CMK (cell line): Measurements from ENCODE around the gene CEPT1.

ENCODE experiments used
- DNase-seq: peaks from one replicate; pipeline ENCODE4 v3.0.0-alpha.2; 2010; ENCODE audit warnings: low read depth

CEPT1 gene

GRCh38 chr1:111193712-111194480, 53.9 kb downstream of the CEPT1 start:
- DNase-seq: no peak

DNA sequence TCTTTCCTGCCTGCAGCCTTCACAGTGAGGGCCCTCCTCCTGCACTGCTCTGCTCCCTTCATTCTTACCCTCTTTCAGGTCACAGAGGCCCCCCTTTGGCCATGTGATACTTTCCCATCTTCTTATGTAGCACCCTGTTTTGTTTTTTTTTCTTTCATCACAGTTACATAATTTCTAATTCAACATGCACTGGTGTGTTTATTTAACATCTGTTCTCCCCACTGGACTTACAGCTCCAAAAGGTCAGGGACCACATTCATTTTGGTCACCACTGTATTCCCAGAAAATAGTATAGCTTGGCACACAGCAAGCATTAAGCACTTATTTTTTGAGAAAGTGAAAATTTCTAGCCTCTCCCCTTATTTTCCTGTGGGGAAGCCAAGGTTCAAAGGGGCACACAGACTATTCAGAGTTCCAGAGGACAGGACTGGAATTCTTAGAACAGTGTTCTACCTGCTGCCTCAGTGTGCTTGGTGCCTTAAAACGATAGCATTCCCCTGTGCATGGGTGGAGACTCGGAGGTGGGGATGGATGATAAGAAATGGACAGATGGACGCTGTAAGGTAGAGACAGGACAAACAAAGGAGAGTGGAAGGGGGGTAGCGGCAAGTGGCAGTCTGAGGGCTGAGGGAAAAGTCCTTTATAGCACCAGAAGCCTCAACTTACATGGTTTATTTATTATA, 55.1 kb downstream of the CEPT1 start:
- DNase-seq: no peak

- no peak for DNase-seq
Measured at GRCh38 chr1:111196213-111196612, 56.2 kb downstream of the CEPT1 start.

DNA sequence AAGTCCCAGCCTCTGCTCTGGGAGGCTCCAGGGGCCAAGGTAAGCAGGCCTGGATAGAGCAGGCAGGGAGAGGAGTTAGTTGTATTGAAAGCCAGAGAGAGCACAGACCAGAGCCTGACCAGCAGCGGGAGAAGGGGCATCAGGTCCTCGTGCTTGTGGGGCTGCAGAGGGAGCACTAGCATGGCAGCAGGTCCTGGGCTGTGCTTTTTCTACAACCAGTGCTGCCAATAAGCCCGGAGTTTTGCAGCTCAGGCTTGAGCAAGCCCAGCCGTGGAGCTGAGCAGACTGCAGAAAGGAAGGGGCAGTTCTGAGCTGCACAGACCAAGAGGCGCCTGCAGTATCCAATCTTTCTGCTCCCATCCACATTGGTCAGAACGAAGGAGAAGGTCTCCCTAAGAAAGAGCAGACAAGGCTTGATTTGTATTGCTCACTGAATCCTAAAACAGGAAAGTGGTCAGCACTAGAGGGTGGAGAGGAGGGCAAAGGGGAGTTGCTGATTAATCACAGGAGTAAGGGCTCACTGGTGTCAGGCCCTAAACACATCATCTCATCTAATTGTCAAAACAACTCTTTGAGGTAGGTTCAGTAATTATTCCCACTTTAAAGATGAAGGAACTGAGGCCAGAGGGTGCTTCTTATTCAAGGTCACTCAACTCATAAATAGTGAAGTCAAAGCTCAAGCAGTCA, 57.7 kb downstream of the CEPT1 start:
- DNase-seq: no peak

DNA sequence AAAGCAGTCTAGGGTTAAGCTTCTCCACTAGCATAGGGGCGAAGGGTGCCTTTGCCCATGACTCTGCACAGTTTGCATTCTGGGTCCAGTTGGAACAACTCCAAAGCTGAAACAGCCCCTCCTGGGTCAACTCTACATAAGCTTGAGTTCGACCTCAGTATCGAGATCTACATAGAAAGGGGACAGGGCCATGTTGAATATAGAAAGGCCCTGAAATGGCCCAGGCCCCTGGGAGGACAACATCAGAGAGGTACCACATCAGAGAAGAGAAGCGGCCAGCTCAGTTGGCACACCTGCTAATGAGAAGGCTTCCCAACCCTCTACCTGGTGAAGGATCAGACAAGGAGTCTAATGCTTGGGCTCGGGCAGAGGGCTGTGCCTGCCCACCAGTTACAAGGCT, 58.8 kb downstream of the CEPT1 start:
- no peak for DNase-seq

- no peak for DNase-seq
Measured at GRCh38 chr1:111199329-111199728, 59.3 kb downstream of the CEPT1 start.

DNA sequence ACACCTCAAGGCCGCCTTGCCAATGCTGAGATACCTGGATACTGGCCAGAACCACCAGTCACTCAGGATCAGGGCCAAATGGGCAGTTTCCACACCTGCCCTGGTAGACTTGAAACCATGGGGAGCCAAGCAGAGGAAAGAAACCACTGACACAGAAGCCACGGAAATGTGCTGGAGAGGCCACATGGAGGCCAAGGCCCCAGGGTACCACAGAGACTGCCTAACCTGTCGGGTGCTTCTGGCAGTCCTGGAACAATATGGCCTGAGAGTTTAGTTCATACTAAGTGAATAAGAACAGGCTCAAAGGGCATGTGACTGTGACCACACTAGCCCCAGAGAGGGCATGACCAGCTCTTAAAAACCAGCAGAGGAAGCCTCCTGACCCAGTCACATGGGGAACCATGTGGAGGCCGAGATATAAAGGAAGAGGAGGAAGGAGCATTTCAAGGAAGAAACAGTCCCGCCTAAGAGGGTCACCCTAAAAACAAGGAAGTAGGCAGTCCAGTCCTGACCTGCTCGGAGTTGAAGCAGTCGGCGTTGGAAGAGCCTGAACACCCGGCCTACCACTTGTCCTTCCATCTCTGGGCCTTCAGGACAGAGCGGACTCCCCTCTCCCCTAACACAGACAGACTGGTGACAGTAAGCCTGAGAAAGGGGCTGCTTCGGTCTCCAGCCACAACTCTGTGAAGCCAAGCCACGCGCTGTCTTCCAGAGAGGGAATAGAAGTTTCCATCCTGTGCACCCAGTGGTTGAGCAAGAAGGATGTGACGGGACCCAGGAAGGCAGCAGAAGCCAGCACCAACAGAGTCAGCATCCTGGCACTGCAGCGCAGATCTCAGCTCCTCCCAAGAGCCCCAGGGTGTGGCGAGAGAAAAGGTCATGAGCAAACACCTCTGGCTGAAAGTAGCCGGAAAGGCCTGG, 60.1 kb downstream of the CEPT1 start, which contains the start of gene DENND2D:
Gene DENND2D (minus strand): TSS at position 766 of the 921 bp plus-strand sequence. CDS start 187 bp downstream, at position 579.
- DNase-seq: peak; percentile 73

DNA sequence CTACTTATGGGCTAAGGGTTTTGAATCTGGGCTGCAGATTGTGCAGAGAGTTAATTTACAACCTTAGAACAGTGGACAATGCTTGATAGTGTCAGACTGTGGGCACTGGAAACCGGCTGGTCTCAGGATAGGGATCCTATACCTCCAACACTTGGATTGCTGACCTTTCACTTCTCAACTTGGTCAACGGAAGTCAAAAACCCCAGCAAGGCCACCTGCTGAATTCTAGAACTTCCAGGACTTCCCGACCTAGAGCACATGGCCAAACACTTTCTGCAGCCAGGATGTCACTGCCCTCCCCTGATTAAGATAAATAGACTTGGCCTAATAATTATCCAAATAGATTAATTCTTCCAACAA, 60.8 kb downstream of the CEPT1 start:
- no peak for DNase-seq

- DNase-seq: no peak
Measured at GRCh38 chr1:111201275-111202090, 61.5 kb downstream of the CEPT1 start.

- DNase-seq: no peak
Measured at GRCh38 chr1:111202366-111202706, 62.3 kb downstream of the CEPT1 start.

- peak; percentile 75 for DNase-seq
Measured at GRCh38 chr1:111202707-111203623, 62.9 kb downstream of the CEPT1 start.

DNA sequence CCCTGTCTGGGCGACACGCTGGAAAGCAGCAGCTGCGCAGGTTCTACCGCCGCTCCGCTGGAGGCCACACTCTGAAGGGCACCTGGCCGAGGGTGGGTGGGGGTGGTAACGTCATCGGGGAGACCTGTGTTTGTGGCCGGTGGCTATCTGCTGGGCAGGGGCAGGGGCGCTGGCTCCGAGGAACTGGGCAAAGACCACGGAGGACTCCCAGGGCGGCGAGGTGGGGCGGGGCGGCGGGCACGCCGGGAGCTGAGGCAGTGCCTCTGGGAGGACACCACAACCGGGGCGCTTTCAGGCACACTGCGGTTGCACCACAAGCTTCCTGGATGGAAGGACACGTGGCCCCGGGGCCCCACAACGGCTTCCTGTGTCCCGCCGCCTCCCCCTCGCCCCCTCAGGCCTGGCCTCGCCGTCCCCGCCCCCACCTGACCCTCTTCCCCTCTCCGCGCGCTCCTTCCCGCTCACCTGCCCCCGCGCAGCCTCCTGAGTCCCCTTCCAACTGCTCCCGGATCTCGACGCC, 63.7 kb downstream of the CEPT1 start:
- DNase-seq: peak; percentile 92

DNA sequence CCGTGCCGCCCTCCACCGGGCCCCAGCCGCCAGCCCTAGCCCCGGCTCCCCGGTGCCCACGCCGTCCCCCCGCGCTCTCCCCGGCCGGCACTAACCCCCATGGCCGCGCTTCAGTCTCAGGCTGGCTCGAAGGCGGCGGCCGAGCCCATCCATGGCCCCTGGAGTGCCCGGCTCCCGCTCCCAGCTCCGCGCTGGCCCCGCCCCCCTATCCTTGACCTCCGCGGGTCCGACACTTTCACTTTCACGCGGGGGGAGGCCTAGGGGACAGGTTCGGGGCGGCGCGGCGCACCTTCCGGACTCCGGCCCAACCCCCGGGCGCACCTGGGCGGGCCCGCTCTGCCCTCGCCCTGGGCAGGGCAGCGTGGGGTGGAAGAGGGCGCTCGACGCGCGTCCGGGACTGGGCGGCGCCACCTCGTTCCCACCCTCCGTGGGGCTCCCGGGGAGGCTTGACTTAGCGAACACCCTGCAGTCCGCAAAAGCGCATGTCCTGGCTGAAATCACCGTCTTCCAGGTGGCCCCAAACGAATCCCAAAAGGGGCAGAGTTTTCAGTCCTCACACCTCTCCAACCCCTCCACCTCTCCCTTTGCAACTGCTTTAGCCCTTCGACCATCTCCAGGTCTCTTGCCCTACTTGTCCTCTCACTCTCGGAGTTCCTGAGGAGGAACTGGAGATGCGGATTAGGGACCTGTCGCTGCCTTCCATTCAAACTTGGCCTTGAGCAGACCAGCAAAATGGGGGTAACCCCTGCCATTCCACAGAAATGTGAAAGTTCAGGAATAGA, 64.4 kb downstream of the CEPT1 start:
- DNase-seq: no peak

GRCh38 chr1:111204983-111205713, 65.1 kb downstream of the CEPT1 start:
- DNase-seq: no peak

DNA sequence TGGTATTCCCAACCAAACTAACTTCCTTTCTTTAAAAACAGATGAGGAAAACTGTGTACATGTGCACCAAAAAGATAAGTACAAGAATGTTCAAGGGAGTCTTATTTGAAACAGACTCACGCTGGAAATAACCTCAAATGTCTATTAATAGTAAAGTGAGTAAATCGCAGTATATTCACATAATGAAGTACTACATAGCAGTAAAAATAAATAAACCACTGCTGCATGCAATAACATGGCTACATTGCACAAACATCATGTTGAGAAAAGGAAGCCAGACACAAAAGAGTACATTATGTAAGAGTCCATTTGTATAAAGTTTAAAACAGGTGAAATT, 65.7 kb downstream of the CEPT1 start:
- DNase-seq: no peak

- DNase-seq: no peak
Measured at GRCh38 chr1:111208921-111209320, 68.9 kb downstream of the CEPT1 start.

DNA sequence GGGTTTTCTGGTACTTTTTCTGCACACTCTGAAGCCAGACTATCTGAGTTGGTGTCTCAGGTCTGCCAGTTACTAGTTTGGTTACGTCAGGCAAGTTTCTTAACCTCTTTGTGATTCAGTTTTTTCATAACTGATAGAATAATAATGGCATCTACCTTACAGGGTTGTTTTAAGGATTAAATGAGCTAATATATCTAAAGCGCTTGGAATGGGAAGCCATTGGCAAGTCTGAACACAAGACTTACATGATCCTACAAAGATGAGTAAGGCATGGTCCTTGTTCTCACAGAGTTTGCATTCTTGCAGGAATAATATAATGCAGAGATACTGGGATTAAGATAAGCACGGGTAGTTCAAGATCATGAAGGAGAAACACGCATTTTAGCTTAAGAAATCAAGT, 69.6 kb downstream of the CEPT1 start:
- DNase-seq: no peak

GRCh38 chr1:111211921-111212320, 71.9 kb downstream of the CEPT1 start:
- DNase-seq: no peak
